Measurements from ENCODE around the gene MAST2.

GRCh38 chr1:45792744-45793143, 10.7 kb upstream of the MAST2 start:
- no peak for TF ChIP-seq CTCF (IDR thresholded peaks at IDR 0.05)
- TF ChIP-seq POLR2AphosphoS5 (IDR thresholded peaks at IDR 0.05), result no peak
- no peak for TF ChIP-seq POLR2A (IDR thresholded peaks at IDR 0.05)
- TF ChIP-seq EP300 (IDR thresholded peaks at IDR 0.05), result no peak
